HL-60 (cell line): ENCODE data around the gene ZSCAN12.

Source experiments
- DNase-seq, 2 experiments: peaks; one replicate each; pipeline ENCODE4 v3.0.0-alpha.2; 2010 to 2020; ENCODE audit warnings: low read depth in 1 of 2, low spot score in 1 of 2
- H3K27ac ChIP-seq: fragments of 250-450 bp; sonication (Bioruptor Pico); replicated peaks from 2 replicates; pipeline ENCODE4 v1.5.1; 2020; ENCODE audit warnings: mild to moderate bottlenecking, moderate library complexity
- H3K27me3 ChIP-seq: fragments of 250-450 bp; sonication (Bioruptor Pico); 2 replicates; pipeline ENCODE4 v1.5.1; 2021; ENCODE audit warnings: mild to moderate bottlenecking, moderate library complexity; ENCODE audit not compliant: insufficient read depth, poor library complexity, severe bottlenecking
- H3K4me3 ChIP-seq: replicated peaks from 2 replicates; pipeline ENCODE4 v1.5.1; 2011; ENCODE audit warnings: mild to moderate bottlenecking, control low read depth, low read length; ENCODE audit not compliant: insufficient read depth
- GABPA ChIP-seq: IDR thresholded peaks from 2 replicates; pipeline ENCODE4 v1.6.1; 2012; ENCODE audit warnings: low read depth
- POLR2AphosphoS5 ChIP-seq: IDR thresholded peaks from 2 replicates; pipeline ENCODE4 v1.6.1; 2012; ENCODE audit warnings: low read depth
- SPI1 ChIP-seq: IDR thresholded peaks from 2 replicates; pipeline ENCODE4 v1.6.1; 2012; ENCODE audit warnings: low read depth, mild to moderate bottlenecking, borderline replicate concordance
- TF ChIP-seq, protein P1 (sequence below): IDR thresholded peaks from 2 replicates; pipeline ENCODE4 v1.6.1; 2012; ENCODE audit warnings: low read depth; ENCODE audit not compliant: insufficient replicate concordance
- TF ChIP-seq, protein P2 (sequence below): IDR thresholded peaks from one replicate; pipeline ENCODE4 v1.5.1; 2011; ENCODE audit warnings: low read length, control low read depth, inconsistent platforms; ENCODE audit not compliant: insufficient read depth

The ZSCAN12 gene

DNA sequence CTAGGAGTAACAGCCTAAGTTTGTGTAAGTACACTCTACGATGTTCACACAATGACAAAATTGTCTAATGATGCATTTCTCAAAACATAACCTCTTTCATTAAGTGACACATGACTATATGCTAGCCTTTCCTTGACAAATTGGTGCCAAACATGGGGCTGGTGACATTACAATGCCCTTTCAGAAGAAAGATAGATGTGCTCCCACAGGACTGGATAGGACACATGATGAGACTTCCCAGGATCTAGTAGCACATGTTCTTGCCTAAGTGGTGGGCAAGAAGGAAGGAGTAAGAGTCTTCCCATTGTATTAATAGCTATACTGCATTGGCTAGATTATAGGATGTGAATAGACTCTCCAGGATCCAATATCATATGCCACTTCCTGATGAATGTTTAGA, 28.3 kb downstream of the ZSCAN12 start:
- Histone ChIP-seq H3K4me3 (no peak overlapping the region), H3K27me3 (no peaks in the 10 kb centered on the region), H3K27ac (no peak overlapping the region)
- DNase-seq, result no peak
- TF ChIP-seq, protein P1, sequence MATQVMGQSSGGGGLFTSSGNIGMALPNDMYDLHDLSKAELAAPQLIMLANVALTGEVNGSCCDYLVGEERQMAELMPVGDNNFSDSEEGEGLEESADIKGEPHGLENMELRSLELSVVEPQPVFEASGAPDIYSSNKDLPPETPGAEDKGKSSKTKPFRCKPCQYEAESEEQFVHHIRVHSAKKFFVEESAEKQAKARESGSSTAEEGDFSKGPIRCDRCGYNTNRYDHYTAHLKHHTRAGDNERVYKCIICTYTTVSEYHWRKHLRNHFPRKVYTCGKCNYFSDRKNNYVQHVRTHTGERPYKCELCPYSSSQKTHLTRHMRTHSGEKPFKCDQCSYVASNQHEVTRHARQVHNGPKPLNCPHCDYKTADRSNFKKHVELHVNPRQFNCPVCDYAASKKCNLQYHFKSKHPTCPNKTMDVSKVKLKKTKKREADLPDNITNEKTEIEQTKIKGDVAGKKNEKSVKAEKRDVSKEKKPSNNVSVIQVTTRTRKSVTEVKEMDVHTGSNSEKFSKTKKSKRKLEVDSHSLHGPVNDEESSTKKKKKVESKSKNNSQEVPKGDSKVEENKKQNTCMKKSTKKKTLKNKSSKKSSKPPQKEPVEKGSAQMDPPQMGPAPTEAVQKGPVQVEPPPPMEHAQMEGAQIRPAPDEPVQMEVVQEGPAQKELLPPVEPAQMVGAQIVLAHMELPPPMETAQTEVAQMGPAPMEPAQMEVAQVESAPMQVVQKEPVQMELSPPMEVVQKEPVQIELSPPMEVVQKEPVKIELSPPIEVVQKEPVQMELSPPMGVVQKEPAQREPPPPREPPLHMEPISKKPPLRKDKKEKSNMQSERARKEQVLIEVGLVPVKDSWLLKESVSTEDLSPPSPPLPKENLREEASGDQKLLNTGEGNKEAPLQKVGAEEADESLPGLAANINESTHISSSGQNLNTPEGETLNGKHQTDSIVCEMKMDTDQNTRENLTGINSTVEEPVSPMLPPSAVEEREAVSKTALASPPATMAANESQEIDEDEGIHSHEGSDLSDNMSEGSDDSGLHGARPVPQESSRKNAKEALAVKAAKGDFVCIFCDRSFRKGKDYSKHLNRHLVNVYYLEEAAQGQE, result no peak
- TF ChIP-seq POLR2AphosphoS5, result no peak
- TF ChIP-seq GABPA, result no peak
- TF ChIP-seq SPI1, result no peak

DNA sequence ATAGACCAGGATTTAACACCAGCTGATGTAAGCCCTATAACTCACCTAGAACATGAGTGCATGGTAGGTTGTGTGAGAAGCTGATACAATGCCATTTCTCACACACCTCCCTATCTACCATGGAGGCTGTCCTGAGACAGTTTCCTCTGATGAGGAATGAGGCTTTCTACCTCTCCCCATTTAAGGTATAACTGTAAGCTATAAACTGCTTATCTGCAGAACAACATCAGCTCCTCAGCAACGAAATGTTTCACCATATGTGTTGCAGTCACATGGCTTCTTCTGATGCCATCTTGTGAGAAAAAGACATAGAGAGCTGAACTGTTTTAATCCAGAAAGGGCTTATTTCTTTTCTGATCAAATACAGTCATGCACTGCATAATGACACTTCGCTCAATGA, 29.1 kb downstream of the ZSCAN12 start:
- DNase-seq, result no peak
- Histone ChIP-seq H3K4me3 (no peak overlapping the region), H3K27me3 (no peaks in the 10 kb centered on the region), H3K27ac (no peak overlapping the region)
- TF ChIP-seq, protein P1, result no peak
- TF ChIP-seq, protein P2, sequence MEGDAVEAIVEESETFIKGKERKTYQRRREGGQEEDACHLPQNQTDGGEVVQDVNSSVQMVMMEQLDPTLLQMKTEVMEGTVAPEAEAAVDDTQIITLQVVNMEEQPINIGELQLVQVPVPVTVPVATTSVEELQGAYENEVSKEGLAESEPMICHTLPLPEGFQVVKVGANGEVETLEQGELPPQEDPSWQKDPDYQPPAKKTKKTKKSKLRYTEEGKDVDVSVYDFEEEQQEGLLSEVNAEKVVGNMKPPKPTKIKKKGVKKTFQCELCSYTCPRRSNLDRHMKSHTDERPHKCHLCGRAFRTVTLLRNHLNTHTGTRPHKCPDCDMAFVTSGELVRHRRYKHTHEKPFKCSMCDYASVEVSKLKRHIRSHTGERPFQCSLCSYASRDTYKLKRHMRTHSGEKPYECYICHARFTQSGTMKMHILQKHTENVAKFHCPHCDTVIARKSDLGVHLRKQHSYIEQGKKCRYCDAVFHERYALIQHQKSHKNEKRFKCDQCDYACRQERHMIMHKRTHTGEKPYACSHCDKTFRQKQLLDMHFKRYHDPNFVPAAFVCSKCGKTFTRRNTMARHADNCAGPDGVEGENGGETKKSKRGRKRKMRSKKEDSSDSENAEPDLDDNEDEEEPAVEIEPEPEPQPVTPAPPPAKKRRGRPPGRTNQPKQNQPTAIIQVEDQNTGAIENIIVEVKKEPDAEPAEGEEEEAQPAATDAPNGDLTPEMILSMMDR, result no peak
- TF ChIP-seq POLR2AphosphoS5 (no peak), GABPA (no peak), SPI1 (no peak)

DNA sequence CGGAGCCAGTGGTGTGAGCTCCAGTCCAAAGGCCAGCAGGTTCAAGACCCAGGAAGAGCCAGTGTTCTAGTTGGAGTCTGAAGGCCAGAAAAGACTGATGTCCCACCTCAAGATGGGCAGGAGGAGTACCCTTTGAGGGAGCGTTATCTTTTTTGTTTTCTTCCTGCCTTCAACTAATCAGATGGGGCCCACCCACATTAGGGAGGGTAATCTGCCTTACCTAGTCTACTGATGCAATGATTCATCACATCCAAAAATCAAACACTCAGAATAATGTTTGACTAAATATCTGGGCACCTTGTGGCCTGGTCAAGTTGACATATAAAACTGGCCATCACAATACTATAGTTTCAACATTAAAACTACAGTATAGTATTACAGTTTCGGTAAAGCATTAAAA, 30.1 kb downstream of the ZSCAN12 start:
- DNase-seq, result no peak
- Histone ChIP-seq H3K27ac (no peak overlapping the region), H3K27me3 (no peaks in the 10 kb centered on the region), H3K4me3 (no peak overlapping the region)
- TF ChIP-seq, protein P1, result no peak
- no peak for TF ChIP-seq GABPA
- no peak for TF ChIP-seq SPI1
- no peak for TF ChIP-seq POLR2AphosphoS5
- TF ChIP-seq, protein P2, result no peak
